HEK293 (cell line): ENCODE measurements around the gene ZEB2.

Experiments
- CTCF ChIA-PET: fragments of 350-600 bp; formaldehyde crosslinking; extraction: SDS; loops from one replicate; lab custom pipeline; 2021; ENCODE audit warnings: antibody characterized with exemption; lab: Yijun Ruan, JAX
- POLR2A ChIA-PET: fragments of 300-600 bp; formaldehyde crosslinking; extraction: SDS; loops from one replicate; lab custom pipeline; 2020; ENCODE audit warnings: antibody characterized with exemption, inconsistent platforms; lab: Yijun Ruan, JAX
- H3K27ac ChIP-seq: fragments of 200-500 bp; sonication (Bioruptor generic); 2 replicates; pipeline ENCODE4 v1.5.1; 2014; ENCODE audit warnings: low read depth, low read length, control low read depth, inconsistent platforms; ENCODE audit errors: extremely low read depth
- H3K36me3 ChIP-seq, 2 experiments: fragments of 200-500 bp in 1 of 2; sonication (Bioruptor generic) in 1 of 2; 1 replicate in 1 of 2; 2 replicates in 1 of 2; pipeline ENCODE4 v1.5.1; 2014 to 2017; ENCODE audit warnings: inconsistent platforms in 2 of 2, low read length in 2 of 2; ENCODE audit not compliant: control insufficient read depth in 2 of 2, insufficient read depth in 1 of 2
- H3K4me1 ChIP-seq: fragments of 200-500 bp; sonication (Bioruptor generic); 2 replicates; pipeline ENCODE4 v1.5.1; 2014; ENCODE audit warnings: mild to moderate bottlenecking, low read length, inconsistent platforms; ENCODE audit not compliant: control insufficient read depth, insufficient read depth
- H3K4me3 ChIP-seq: 2 replicates; pipeline ENCODE4 v1.5.1; 2011; ENCODE audit warnings: low read depth, mild to moderate bottlenecking, control low read depth, low read length, moderate library complexity
- H3K9me3 ChIP-seq: fragments of 200-500 bp; sonication (Bioruptor generic); 2 replicates; pipeline ENCODE4 v1.5.1; 2014; ENCODE audit warnings: low read depth, low read length, inconsistent platforms; ENCODE audit not compliant: control insufficient read depth, insufficient read depth
- BCL11A ChIP-seq: fragments of 450-650 bp; formaldehyde crosslinking; IDR thresholded peaks from 2 replicates; pipeline ENCODE4 v1.5.1; 2016; ENCODE audit warnings: low read depth, missing biosample characterization, missing genetic modification characterization
- GLIS1 ChIP-seq: fragments of 450-650 bp; formaldehyde crosslinking; IDR thresholded peaks from 2 replicates; pipeline ENCODE4 v1.5.1; 2016; ENCODE audit warnings: missing biosample characterization, missing genetic modification characterization
- KLF10 ChIP-seq: fragments of 450-650 bp; IDR thresholded peaks from 2 replicates; pipeline ENCODE4 v1.5.1; 2018; ENCODE audit warnings: missing biosample characterization, mild to moderate bottlenecking, missing genetic modification characterization
- KLF7 ChIP-seq: fragments of 450-650 bp; formaldehyde crosslinking; IDR thresholded peaks from 2 replicates; pipeline ENCODE4 v1.5.1; 2016; ENCODE audit warnings: missing biosample characterization, missing genetic modification characterization, borderline replicate concordance
- KLF9 ChIP-seq: fragments of 450-650 bp; formaldehyde crosslinking; IDR thresholded peaks from 2 replicates; pipeline ENCODE4 v1.5.1; 2016; ENCODE audit warnings: missing biosample characterization, missing genetic modification characterization, low read depth
- MEIS1 ChIP-seq: sonication (generic); formaldehyde crosslinking; IDR thresholded peaks from 2 replicates; pipeline ENCODE4 v1.8.1; 2022; ENCODE audit warnings: missing genetic modification reagents, mild to moderate bottlenecking, borderline replicate concordance
- SALL2 ChIP-seq: fragments of 450-650 bp; formaldehyde crosslinking; IDR thresholded peaks from 2 replicates; pipeline ENCODE4 v1.5.0; 2017; ENCODE audit warnings: missing biosample characterization, mild to moderate bottlenecking, missing genetic modification characterization, borderline replicate concordance
- SETDB1 ChIP-seq: IDR thresholded peaks from one replicate; pipeline ENCODE4 v1.6.1; 2017; ENCODE audit warnings: mild to moderate bottlenecking, low read length, moderate library complexity, mixed read lengths; ENCODE audit not compliant: insufficient read length
- SP7 ChIP-seq: fragments of 450-650 bp; formaldehyde crosslinking; IDR thresholded peaks from 2 replicates; pipeline ENCODE4 v1.5.1; 2016; ENCODE audit warnings: missing biosample characterization, missing genetic modification characterization
- ZFP37 ChIP-seq: fragments of 450-650 bp; formaldehyde crosslinking; IDR thresholded peaks from 2 replicates; pipeline ENCODE4 v1.5.1; 2016; ENCODE audit warnings: missing biosample characterization, missing genetic modification characterization
- ZFP69B ChIP-seq: fragments of 450-650 bp; formaldehyde crosslinking; IDR thresholded peaks from 2 replicates; pipeline ENCODE4 v1.5.1; 2016; ENCODE audit warnings: missing biosample characterization, missing genetic modification characterization
- ZNF132 ChIP-seq: fragments of 450-650 bp; formaldehyde crosslinking; IDR thresholded peaks from 2 replicates; pipeline ENCODE4 v1.5.1; 2017; ENCODE audit warnings: missing biosample characterization, missing genetic modification characterization, borderline replicate concordance
- ZNF140 ChIP-seq: fragments of 450-650 bp; formaldehyde crosslinking; IDR thresholded peaks from 2 replicates; pipeline ENCODE4 v1.5.1; 2016; ENCODE audit warnings: missing biosample characterization, missing genetic modification characterization
- ZNF16 ChIP-seq: fragments of 450-650 bp; formaldehyde crosslinking; IDR thresholded peaks from 2 replicates; pipeline ENCODE4 v1.5.1; 2016; ENCODE audit warnings: low read depth, missing biosample characterization, missing genetic modification characterization
- ZNF169 ChIP-seq: fragments of 450-650 bp; formaldehyde crosslinking; IDR thresholded peaks from 2 replicates; pipeline ENCODE4 v1.5.1; 2016; ENCODE audit warnings: missing biosample characterization, missing genetic modification characterization
- ZNF350 ChIP-seq: fragments of 450-650 bp; formaldehyde crosslinking; IDR thresholded peaks from 2 replicates; pipeline ENCODE4 v1.5.0; 2017; ENCODE audit warnings: missing biosample characterization, mild to moderate bottlenecking, missing genetic modification characterization
- ZNF391 ChIP-seq: fragments of 450-650 bp; formaldehyde crosslinking; IDR thresholded peaks from 2 replicates; pipeline ENCODE4 v1.5.1; 2016; ENCODE audit warnings: low read depth, missing biosample characterization, missing genetic modification characterization, borderline replicate concordance
- ZNF426 ChIP-seq: fragments of 450-650 bp; formaldehyde crosslinking; IDR thresholded peaks from 2 replicates; pipeline ENCODE4 v1.5.1; 2017; ENCODE audit warnings: missing biosample characterization, missing genetic modification characterization, mild to moderate bottlenecking, inconsistent platforms, moderate library complexity
- ZNF501 ChIP-seq: fragments of 450-650 bp; formaldehyde crosslinking; IDR thresholded peaks from 2 replicates; pipeline ENCODE4 v1.5.1; 2016; ENCODE audit warnings: missing biosample characterization, missing genetic modification characterization
- ZNF560 ChIP-seq: fragments of 450-650 bp; formaldehyde crosslinking; IDR thresholded peaks from 2 replicates; pipeline ENCODE4 v1.5.1; 2017; ENCODE audit warnings: missing biosample characterization, missing genetic modification characterization, borderline replicate concordance
- ZNF621 ChIP-seq: fragments of 450-650 bp; formaldehyde crosslinking; IDR thresholded peaks from 2 replicates; pipeline ENCODE4 v1.5.1; 2017; ENCODE audit warnings: missing biosample characterization, missing genetic modification characterization
- ZNF654 ChIP-seq: fragments of 450-650 bp; formaldehyde crosslinking; IDR thresholded peaks from 2 replicates; pipeline ENCODE4 v1.5.1; 2016; ENCODE audit warnings: low read depth, missing biosample characterization, missing genetic modification characterization
- ZNF707 ChIP-seq: fragments of 450-650 bp; formaldehyde crosslinking; IDR thresholded peaks from 2 replicates; pipeline ENCODE4 v1.5.1; 2016; ENCODE audit warnings: missing biosample characterization, missing genetic modification characterization
- ZSCAN23 ChIP-seq: fragments of 450-650 bp; formaldehyde crosslinking; IDR thresholded peaks from 2 replicates; pipeline ENCODE4 v1.5.1; 2016; ENCODE audit warnings: missing biosample characterization, missing genetic modification characterization
- TF ChIP-seq, protein P1 (sequence below): fragments of 450-650 bp; formaldehyde crosslinking; IDR thresholded peaks from 2 replicates; pipeline ENCODE4 v1.5.1; 2016; ENCODE audit warnings: missing biosample characterization, missing genetic modification characterization, low read depth
- TF ChIP-seq, protein P2 (sequence below): fragments of 450-650 bp; formaldehyde crosslinking; IDR thresholded peaks from 2 replicates; pipeline ENCODE4 v1.5.1; 2016; ENCODE audit warnings: missing biosample characterization, missing genetic modification characterization
- TF ChIP-seq, protein P3 (sequence below): fragments of 450-650 bp; formaldehyde crosslinking; IDR thresholded peaks from 2 replicates; pipeline ENCODE4 v1.5.1; 2017; ENCODE audit warnings: missing biosample characterization, missing genetic modification characterization
- TF ChIP-seq, protein P4 (sequence below): fragments of 450-650 bp; formaldehyde crosslinking; IDR thresholded peaks from 2 replicates; pipeline ENCODE4 v1.5.1; 2016; ENCODE audit warnings: missing biosample characterization, missing genetic modification characterization
- TF ChIP-seq, protein P5 (sequence below): fragments of 450-650 bp; formaldehyde crosslinking; IDR thresholded peaks from 2 replicates; pipeline ENCODE4 v1.5.1; 2016; ENCODE audit warnings: missing biosample characterization, missing genetic modification characterization, borderline replicate concordance

Gene ZEB2

DNA sequence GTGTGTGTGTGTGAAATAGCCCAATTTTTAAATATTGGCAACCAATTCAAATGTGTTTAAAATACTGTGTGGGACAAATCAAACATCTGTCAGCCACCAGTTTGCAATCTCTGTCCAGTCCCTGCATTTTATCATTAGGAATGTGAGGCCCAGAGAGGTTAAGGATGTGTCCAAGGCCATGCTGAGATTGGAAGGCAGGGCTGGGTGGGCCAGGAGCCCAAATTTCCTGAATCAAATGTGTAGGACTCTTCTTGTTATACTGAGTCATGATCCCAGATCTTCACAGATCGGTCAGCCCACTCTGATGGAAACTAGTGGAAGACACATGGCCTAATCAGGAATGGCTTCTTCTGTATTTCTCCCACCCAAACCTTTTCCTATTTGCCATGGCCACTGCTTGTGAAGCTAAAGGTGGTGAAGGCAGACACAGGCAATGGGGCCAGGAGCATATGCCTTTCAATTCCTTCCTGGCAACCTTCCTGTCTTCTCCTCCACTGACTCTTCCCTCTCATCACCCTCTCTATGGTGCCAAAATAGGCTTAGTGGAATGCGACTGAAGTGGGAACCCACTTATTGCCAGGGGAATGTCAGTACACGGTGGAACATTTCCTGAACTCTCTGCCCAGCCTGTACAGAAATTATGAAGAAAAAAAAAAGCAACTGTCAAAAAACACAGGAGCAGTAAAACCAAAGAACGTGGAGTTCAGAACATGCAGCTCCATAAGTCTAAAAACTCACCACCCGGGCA, 35.5 kb downstream of the ZEB2 start:
- H3K36me3 ChIP-seq, result no peaks in the 10 kb centered on the region
- no peak for TF ChIP-seq KLF7 (tag by site-specific recombination)
- no peak for TF ChIP-seq MEIS1 (CRISPR knock-in tag)
- TF ChIP-seq, protein P1, sequence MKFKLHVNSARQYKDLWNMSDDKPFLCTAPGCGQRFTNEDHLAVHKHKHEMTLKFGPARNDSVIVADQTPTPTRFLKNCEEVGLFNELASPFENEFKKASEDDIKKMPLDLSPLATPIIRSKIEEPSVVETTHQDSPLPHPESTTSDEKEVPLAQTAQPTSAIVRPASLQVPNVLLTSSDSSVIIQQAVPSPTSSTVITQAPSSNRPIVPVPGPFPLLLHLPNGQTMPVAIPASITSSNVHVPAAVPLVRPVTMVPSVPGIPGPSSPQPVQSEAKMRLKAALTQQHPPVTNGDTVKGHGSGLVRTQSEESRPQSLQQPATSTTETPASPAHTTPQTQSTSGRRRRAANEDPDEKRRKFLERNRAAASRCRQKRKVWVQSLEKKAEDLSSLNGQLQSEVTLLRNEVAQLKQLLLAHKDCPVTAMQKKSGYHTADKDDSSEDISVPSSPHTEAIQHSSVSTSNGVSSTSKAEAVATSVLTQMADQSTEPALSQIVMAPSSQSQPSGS (tag by site-specific recombination), result no peak
- no peak for TF ChIP-seq ZNF707 (tag by site-specific recombination)
- TF ChIP-seq, protein P2, sequence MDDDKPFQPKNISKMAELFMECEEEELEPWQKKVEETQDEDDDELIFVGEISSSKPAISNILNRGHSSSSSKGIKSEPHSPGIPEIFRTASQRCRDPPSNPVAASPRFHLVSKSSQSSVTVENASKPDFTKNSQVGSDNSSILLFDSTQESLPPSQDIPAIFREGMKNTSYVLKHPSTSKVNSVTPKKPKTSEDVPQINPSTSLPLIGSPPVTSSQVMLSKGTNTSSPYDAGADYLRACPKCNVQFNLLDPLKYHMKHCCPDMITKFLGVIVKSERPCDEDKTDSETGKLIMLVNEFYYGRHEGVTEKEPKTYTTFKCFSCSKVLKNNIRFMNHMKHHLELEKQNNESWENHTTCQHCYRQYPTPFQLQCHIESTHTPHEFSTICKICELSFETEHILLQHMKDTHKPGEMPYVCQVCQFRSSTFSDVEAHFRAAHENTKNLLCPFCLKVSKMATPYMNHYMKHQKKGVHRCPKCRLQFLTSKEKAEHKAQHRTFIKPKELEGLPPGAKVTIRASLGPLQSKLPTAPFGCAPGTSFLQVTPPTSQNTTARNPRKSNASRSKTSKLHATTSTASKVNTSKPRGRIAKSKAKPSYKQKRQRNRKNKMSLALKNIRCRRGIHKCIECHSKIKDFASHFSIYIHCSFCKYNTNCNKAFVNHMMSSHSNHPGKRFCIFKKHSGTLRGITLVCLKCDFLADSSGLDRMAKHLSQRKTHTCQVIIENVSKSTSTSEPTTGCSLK, result no peak
- TF ChIP-seq, protein P3, sequence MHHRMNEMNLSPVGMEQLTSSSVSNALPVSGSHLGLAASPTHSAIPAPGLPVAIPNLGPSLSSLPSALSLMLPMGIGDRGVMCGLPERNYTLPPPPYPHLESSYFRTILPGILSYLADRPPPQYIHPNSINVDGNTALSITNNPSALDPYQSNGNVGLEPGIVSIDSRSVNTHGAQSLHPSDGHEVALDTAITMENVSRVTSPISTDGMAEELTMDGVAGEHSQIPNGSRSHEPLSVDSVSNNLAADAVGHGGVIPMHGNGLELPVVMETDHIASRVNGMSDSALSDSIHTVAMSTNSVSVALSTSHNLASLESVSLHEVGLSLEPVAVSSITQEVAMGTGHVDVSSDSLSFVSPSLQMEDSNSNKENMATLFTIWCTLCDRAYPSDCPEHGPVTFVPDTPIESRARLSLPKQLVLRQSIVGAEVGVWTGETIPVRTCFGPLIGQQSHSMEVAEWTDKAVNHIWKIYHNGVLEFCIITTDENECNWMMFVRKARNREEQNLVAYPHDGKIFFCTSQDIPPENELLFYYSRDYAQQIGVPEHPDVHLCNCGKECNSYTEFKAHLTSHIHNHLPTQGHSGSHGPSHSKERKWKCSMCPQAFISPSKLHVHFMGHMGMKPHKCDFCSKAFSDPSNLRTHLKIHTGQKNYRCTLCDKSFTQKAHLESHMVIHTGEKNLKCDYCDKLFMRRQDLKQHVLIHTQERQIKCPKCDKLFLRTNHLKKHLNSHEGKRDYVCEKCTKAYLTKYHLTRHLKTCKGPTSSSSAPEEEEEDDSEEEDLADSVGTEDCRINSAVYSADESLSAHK (tag by site-specific recombination), result no peak
- no peak for TF ChIP-seq ZNF140
- TF ChIP-seq ZNF16 (tag by site-specific recombination), result no peak
- no peak for TF ChIP-seq GLIS1
- TF ChIP-seq ZNF654 (tag by site-specific recombination), result no peak
- no peak for TF ChIP-seq ZNF391 (tag by site-specific recombination)
- H3K4me1 ChIP-seq, result peaks cover 6% of the 10 kb centered on the region
- POLR2A ChIA-PET, result no interaction called here
- H3K27ac ChIP-seq, result no peak overlapping the region
- no peaks in the 10 kb centered on the region for H3K9me3 ChIP-seq
- CTCF ChIA-PET, result no interaction called here
- H3K4me3 ChIP-seq, result no peak overlapping the region

DNA sequence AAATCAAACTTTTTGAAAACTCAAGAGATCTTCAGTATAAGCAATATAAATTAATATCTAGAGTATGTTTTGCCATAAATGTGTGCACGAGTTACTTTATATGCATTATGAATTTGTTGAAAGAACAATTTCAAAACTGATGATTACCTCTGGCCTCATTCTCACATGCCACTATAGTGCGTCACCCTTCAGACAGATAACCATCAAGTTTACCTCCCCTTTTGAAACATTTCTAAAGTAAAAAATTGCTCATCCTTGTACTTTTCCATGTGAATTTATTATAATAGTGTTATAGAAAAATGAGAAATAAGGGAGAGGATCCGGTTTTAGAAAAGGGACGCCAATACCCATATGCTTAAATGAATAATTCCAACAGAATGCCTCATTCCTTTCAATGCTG, 38.3 kb downstream of the ZEB2 start:
- POLR2A ChIA-PET, result no interaction called here
- no peak overlapping the region for H3K4me3 ChIP-seq
- H3K4me1 ChIP-seq, result peaks cover 9% of the 10 kb centered on the region
- no peaks in the 10 kb centered on the region for H3K36me3 ChIP-seq
- CTCF ChIA-PET, result no interaction called here
- H3K27ac ChIP-seq, result no peak overlapping the region
- no peaks in the 10 kb centered on the region for H3K9me3 ChIP-seq
- TF ChIP-seq, protein P4, sequence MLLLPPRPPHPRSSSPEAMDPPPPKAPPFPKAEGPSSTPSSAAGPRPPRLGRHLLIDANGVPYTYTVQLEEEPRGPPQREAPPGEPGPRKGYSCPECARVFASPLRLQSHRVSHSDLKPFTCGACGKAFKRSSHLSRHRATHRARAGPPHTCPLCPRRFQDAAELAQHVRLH, result no peak
- no peak for TF ChIP-seq SETDB1
- no peak for TF ChIP-seq KLF10 (tag by site-specific recombination)
- TF ChIP-seq, protein P5, sequence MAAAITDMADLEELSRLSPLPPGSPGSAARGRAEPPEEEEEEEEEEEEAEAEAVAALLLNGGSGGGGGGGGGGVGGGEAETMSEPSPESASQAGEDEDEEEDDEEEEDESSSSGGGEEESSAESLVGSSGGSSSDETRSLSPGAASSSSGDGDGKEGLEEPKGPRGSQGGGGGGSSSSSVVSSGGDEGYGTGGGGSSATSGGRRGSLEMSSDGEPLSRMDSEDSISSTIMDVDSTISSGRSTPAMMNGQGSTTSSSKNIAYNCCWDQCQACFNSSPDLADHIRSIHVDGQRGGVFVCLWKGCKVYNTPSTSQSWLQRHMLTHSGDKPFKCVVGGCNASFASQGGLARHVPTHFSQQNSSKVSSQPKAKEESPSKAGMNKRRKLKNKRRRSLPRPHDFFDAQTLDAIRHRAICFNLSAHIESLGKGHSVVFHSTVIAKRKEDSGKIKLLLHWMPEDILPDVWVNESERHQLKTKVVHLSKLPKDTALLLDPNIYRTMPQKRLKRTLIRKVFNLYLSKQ (tag by site-specific recombination), result no peak
- no peak for TF ChIP-seq ZNF426 (tag by site-specific recombination)
- TF ChIP-seq ZNF560 (tag by site-specific recombination), result no peak
- no peak for TF ChIP-seq SALL2 (tag by site-specific recombination)
- no peak for TF ChIP-seq SP7 (tag by site-specific recombination)
- no peak for TF ChIP-seq KLF9 (tag by site-specific recombination)
- TF ChIP-seq ZFP69B (tag by site-specific recombination), result no peak
- TF ChIP-seq ZNF132 (tag by site-specific recombination), result no peak
- no peak for TF ChIP-seq ZSCAN23 (tag by site-specific recombination)
- no peak for TF ChIP-seq ZNF169 (tag by site-specific recombination)
- TF ChIP-seq ZNF501 (tag by site-specific recombination), result no peak
- TF ChIP-seq ZFP37 (tag by site-specific recombination), result no peak
- TF ChIP-seq ZNF621 (tag by site-specific recombination), result no peak
- TF ChIP-seq BCL11A (tag by site-specific recombination), result no peak
- no peak for TF ChIP-seq ZNF350 (tag by site-specific recombination)
